Liver (tissue), 9 donors: ENCODE data around the gene FLAD1. TPM values are rescaled to one million over a fixed set of nuclear protein-coding genes. Genes with fewer than 3 reads are reported as not detected.

Experiments
- DNase-seq: peaks from one replicate; pipeline ENCODE4 v3.0.0-alpha.2; 2017; ENCODE audit warnings: low spot score
- H3K27ac ChIP-seq, 2 donors: one replicate each; pipeline ENCODE4 v1.7.0; 2013; ENCODE audit warnings: inconsistent platforms in 2 of 2, low read length in 2 of 2, control low read depth in 1 of 2, low read depth in 1 of 2, mild to moderate bottlenecking in 1 of 2
- H3K27me3 ChIP-seq, 4 donors: one replicate each; pipeline versions ENCODE4 v1.6.1 to v1.7.0; 2013; ENCODE audit warnings: low read length in 3 of 4, inconsistent platforms in 1 of 4, mild to moderate bottlenecking in 1 of 4, moderate library complexity in 1 of 4; ENCODE audit not compliant: control insufficient read depth in 4 of 4, insufficient read depth in 4 of 4
- H3K36me3 ChIP-seq, 4 donors: one replicate each; pipeline versions ENCODE4 v1.6.1 to v1.7.0; 2013; ENCODE audit warnings: low read length in 3 of 4, mild to moderate bottlenecking in 3 of 4, low read depth in 1 of 4, moderate library complexity in 1 of 4; ENCODE audit not compliant: control insufficient read depth in 4 of 4, insufficient read depth in 3 of 4
- H3K4me1 ChIP-seq, 4 donors: one replicate each; pipeline versions ENCODE4 v1.6.1 to v1.7.0; 2013; ENCODE audit warnings: low read length in 3 of 4, mild to moderate bottlenecking in 3 of 4, moderate library complexity in 1 of 4; ENCODE audit not compliant: control insufficient read depth in 4 of 4, insufficient read depth in 4 of 4
- H3K4me3 ChIP-seq, 3 donors: one replicate each; pipeline versions ENCODE4 v1.6.1 to v1.7.0; 2013; ENCODE audit warnings: low read length in 3 of 3, control low read depth in 1 of 3, low read depth in 1 of 3, mild to moderate bottlenecking in 1 of 3
- H3K9ac ChIP-seq, 2 donors: one replicate each; pipeline ENCODE4 v1.7.0; 2013; ENCODE audit warnings: low read length in 2 of 2, mild to moderate bottlenecking in 2 of 2, moderate library complexity in 2 of 2, control low read depth in 1 of 2, low read depth in 1 of 2
- H3K9me3 ChIP-seq, 4 donors: one replicate each; pipeline versions ENCODE4 v1.6.1 to v1.7.0; 2013; ENCODE audit warnings: low read length in 3 of 4; ENCODE audit not compliant: control insufficient read depth in 4 of 4
- ATF3 ChIP-seq: IDR thresholded peaks from 2 replicates; pipeline ENCODE4 v1.6.1; 2016; ENCODE audit warnings: antibody characterized with exemption
- CTCF ChIP-seq: fragments of 150-350 bp; IDR thresholded peaks from 2 replicates; pipeline ENCODE4 v1.5.1; 2017; ENCODE audit warnings: improper control_type of control experiment, low read depth, low read length; ENCODE audit not compliant: missing input control
- EGR1 ChIP-seq, 2 donors: IDR thresholded peaks; 2 replicates each; pipeline ENCODE4 v1.6.1; 2016 to 2018; ENCODE audit warnings: antibody characterized with exemption in 2 of 2, low read depth in 2 of 2
- FOXA1 ChIP-seq: IDR thresholded peaks from 2 replicates; pipeline ENCODE4 v1.6.1; 2016; ENCODE audit warnings: antibody characterized with exemption
- FOXA2 ChIP-seq: IDR thresholded peaks from 2 replicates; pipeline ENCODE4 v1.6.1; 2016; ENCODE audit warnings: antibody characterized with exemption
- JUND ChIP-seq, 2 donors: IDR thresholded peaks; 2 replicates each; pipeline ENCODE4 v1.6.1; 2016; ENCODE audit warnings: antibody characterized with exemption in 2 of 2
- MAX ChIP-seq: IDR thresholded peaks from 2 replicates; pipeline ENCODE4 v1.6.1; 2016; ENCODE audit warnings: antibody characterized with exemption
- NR2F2 ChIP-seq: IDR thresholded peaks from 2 replicates; pipeline ENCODE4 v1.6.1; 2016; ENCODE audit warnings: antibody characterized with exemption
- RAD21 ChIP-seq, 2 donors: IDR thresholded peaks; 2 replicates each; pipeline ENCODE4 v1.6.1; 2016; ENCODE audit warnings: antibody characterized with exemption in 2 of 2, mild to moderate bottlenecking in 2 of 2
- REST ChIP-seq: IDR thresholded peaks from 2 replicates; pipeline ENCODE4 v1.6.1; 2016; ENCODE audit warnings: antibody characterized with exemption, mild to moderate bottlenecking
- RXRA ChIP-seq, 2 donors: IDR thresholded peaks; 2 replicates each; pipeline ENCODE4 v1.6.1; 2017 to 2018; ENCODE audit warnings: antibody characterized with exemption in 2 of 2, mild to moderate bottlenecking in 1 of 2
- SP1 ChIP-seq: IDR thresholded peaks from 2 replicates; pipeline ENCODE4 v1.6.1; 2018; ENCODE audit warnings: antibody characterized with exemption, mild to moderate bottlenecking
- TAF1 ChIP-seq: conservative IDR thresholded peaks from 2 replicates; pipeline ENCODE4 v1.6.1; 2016; ENCODE audit warnings: antibody characterized with exemption, mild to moderate bottlenecking
- YY1 ChIP-seq: IDR thresholded peaks from 2 replicates; pipeline ENCODE4 v1.6.1; 2016; ENCODE audit warnings: antibody characterized with exemption, mild to moderate bottlenecking
- ZBTB33 ChIP-seq: IDR thresholded peaks from 2 replicates; pipeline ENCODE4 v1.6.1; 2016; ENCODE audit warnings: antibody characterized with exemption
- WGBS: extraction: QIAGEN DNeasy Blood & Tissue Kit; methylation state at CpG from one replicate; pipeline ENCODE4 v1.1.7; 2013; 5-methylcytosine and 5-hydroxymethylcytosine counted together
- polyA plus RNA-seq, 2 donors: library from polyadenylated mRNA; stranded (reverse) in 1 of 2; unstranded in 1 of 2; fragments of 200-250 nt in 1 of 2; fragments of >200 nt in 1 of 2; fragmentation: Nextera tagmentation in 1 of 2; extraction: Ambion mirVana in 1 of 2; gene quantifications; one replicate each; pipeline versions ENCODE4 v1.2.1 to v1.2.3, GENCODE V29; 2013 to 2015
- total RNA-seq, 2 donors: library from RNA; depleted of rRNA; stranded (reverse); fragments of >200 nt; gene quantifications; one replicate each; pipeline ENCODE4 v1.2.3, GENCODE V29; 2014
- donor health status: healthy.
- donor health status: healthy.
- donor health status: healthy.
- donor health status: healthy.
- donor health status: healthy.

FLAD1 gene
- total and polyA plus RNA-seq, 4 donors, result 10.4 to 31.6 (median 22.5) TPM

- TF ChIP-seq JUND (IDR thresholded peaks at IDR 0.05), result no peak
- TF ChIP-seq ZBTB33, result no peak
- TF ChIP-seq RAD21 (IDR thresholded peaks at IDR 0.05), result no peak
Measured at GRCh38 chr1:155033524-155033923, 50.4 kb downstream of the FLAD1 start, which contains the start of the genes DCST1 and DCST2 (continued).

- no peaks in the 10 kb centered on the region for H3K9me3 ChIP-seq
- no peak for DNase-seq
- peaks cover 5 to 17% (median 12%) of the 10 kb centered on the region in 4 donors for H3K4me1 ChIP-seq
- H3K36me3 ChIP-seq, result no peaks in the 10 kb centered on the region
- TF ChIP-seq FOXA1 (no peak), MAX (no peak), NR2F2 (no peak), REST (no peak), RXRA (IDR thresholded peaks at IDR 0.05) (no peak), SP1 (no peak), RAD21 (IDR thresholded peaks at IDR 0.05) (no peak), ZBTB33 (no peak), EGR1 (IDR thresholded peaks at IDR 0.05; ENCODE audit: low read depth in 2 of 2) (no peak), ATF3 (no peak), FOXA2 (no peak), CTCF (no peak), YY1 (no peak), TAF1 (no peak)
- WGBS, result 92% methylated on average over 20 of the region's 20 CpGs
- H3K4me3 ChIP-seq, result no peak overlapping the region
- no peak overlapping the region for H3K27ac ChIP-seq
- no peak overlapping the region for H3K9ac ChIP-seq
- H3K27me3 ChIP-seq, result no peaks in the 10 kb centered on the region
Measured at GRCh38 chr1:155034318-155035208, 51.4 kb downstream of the FLAD1 start.
